Measurements from ENCODE around the gene NFKB1. TPM values are rescaled to one million over a fixed set of nuclear protein-coding genes. Genes with fewer than 3 reads are reported as not detected.

Gene NFKB1
- polyA plus RNA-seq, 1 donor from 2014 or later, result 8.6 TPM

GRCh38 chr4:102497986-102498385, 3.2 kb upstream of the NFKB1 start:
- Histone ChIP-seq H3K9me3 (ENCODE audit: low read length) (no peaks in the 10 kb centered on the region), H3K4me3 (ENCODE audit: low read length) (no peak overlapping the region), H3K27me3 (ENCODE audit: insufficient read depth, low read depth, low read length) (no peaks in the 10 kb centered on the region), H2AFZ (ENCODE audit: low read depth, low read length) (no peak overlapping the region), H3K4me2 (ENCODE audit: low read length) (no peak overlapping the region), H3K27ac (ENCODE audit: low read length) (no peak overlapping the region), H3K79me2 (replicated peaks; ENCODE audit: insufficient read depth, low read length) (no peaks in the 10 kb centered on the region), H3K36me3 (ENCODE audit: insufficient read depth, low read length) (no peaks in the 10 kb centered on the region), H3F3A (ENCODE audit: insufficient read depth, low read length, poor library complexity, severe bottlenecking) (no peaks in the 10 kb centered on the region), H4K20me1 (ENCODE audit: insufficient read depth) (no peaks in the 10 kb centered on the region), H3K9me2 (ENCODE audit: insufficient read depth, low read length) (no peaks in the 10 kb centered on the region), H3K9ac (ENCODE audit: low read length) (no peak overlapping the region)
- no peak for TF ChIP-seq CTCF (IDR thresholded peaks at IDR 0.05; ENCODE audit: poor library complexity, severe bottlenecking)
- no peak for TF ChIP-seq POLR2AphosphoS5 (IDR thresholded peaks at IDR 0.05)
- TF ChIP-seq RAD21 (conservative IDR thresholded peaks at IDR 0.05), result no peak
- TF ChIP-seq EZH2 (IDR thresholded peaks at IDR 0.05; ENCODE audit: borderline replicate concordance, insufficient read depth, low read length, poor library complexity, severe bottlenecking), result no peak
- no peak for TF ChIP-seq SMC3 (conservative IDR thresholded peaks at IDR 0.05; ENCODE audit: poor library complexity)
- no peak for TF ChIP-seq TAF1 (IDR thresholded peaks at IDR 0.05; ENCODE audit: low read depth)
- no peak for TF ChIP-seq MXI1 (conservative IDR thresholded peaks at IDR 0.05; ENCODE audit: poor library complexity, severe bottlenecking)
- TF ChIP-seq REST (IDR thresholded peaks at IDR 0.05; ENCODE audit: borderline replicate concordance), result no peak
- no peak for TF ChIP-seq EP300 (conservative IDR thresholded peaks at IDR 0.05; ENCODE audit: poor library complexity, severe bottlenecking)

- Histone ChIP-seq H4K20me1 (ENCODE audit: insufficient read depth) (no peaks in the 10 kb centered on the region), H3K4me2 (ENCODE audit: low read length) (no peak overlapping the region), H2AFZ (ENCODE audit: low read depth, low read length) (peak overlapping the region; percentile 16), H3F3A (ENCODE audit: insufficient read depth, low read length, poor library complexity, severe bottlenecking) (no peaks in the 10 kb centered on the region), H3K9me3 (ENCODE audit: low read length) (no peaks in the 10 kb centered on the region), H3K27me3 (ENCODE audit: insufficient read depth, low read depth, low read length) (no peaks in the 10 kb centered on the region), H3K27ac (ENCODE audit: low read length) (no peak overlapping the region), H3K36me3 (ENCODE audit: insufficient read depth, low read length) (no peaks in the 10 kb centered on the region), H3K9ac (ENCODE audit: low read length) (no peak overlapping the region), H3K9me2 (ENCODE audit: insufficient read depth, low read length) (no peaks in the 10 kb centered on the region), H3K79me2 (replicated peaks; ENCODE audit: insufficient read depth, low read length) (no peaks in the 10 kb centered on the region), H3K4me3 (ENCODE audit: low read length) (peak overlapping the region; percentile 67)
- TF ChIP-seq CTCF (IDR thresholded peaks at IDR 0.05; ENCODE audit: poor library complexity, severe bottlenecking), result no peak
- TF ChIP-seq RAD21 (conservative IDR thresholded peaks at IDR 0.05), result no peak
- TF ChIP-seq MXI1 (conservative IDR thresholded peaks at IDR 0.05; ENCODE audit: poor library complexity, severe bottlenecking), result no peak
- no peak for TF ChIP-seq POLR2AphosphoS5 (IDR thresholded peaks at IDR 0.05)
- TF ChIP-seq EP300 (conservative IDR thresholded peaks at IDR 0.05; ENCODE audit: poor library complexity, severe bottlenecking), result no peak
- TF ChIP-seq TAF1 (IDR thresholded peaks at IDR 0.05; ENCODE audit: low read depth), result no peak
- no peak for TF ChIP-seq EZH2 (IDR thresholded peaks at IDR 0.05; ENCODE audit: borderline replicate concordance, insufficient read depth, low read length, poor library complexity, severe bottlenecking)
- TF ChIP-seq SMC3 (conservative IDR thresholded peaks at IDR 0.05; ENCODE audit: poor library complexity), result no peak
- no peak for TF ChIP-seq REST (IDR thresholded peaks at IDR 0.05; ENCODE audit: borderline replicate concordance)
Observed at GRCh38 chr4:102500352-102500695, 835 bp upstream of the NFKB1 start.
